ENCODE results near the gene LSM4. TPM values are rescaled to one million over a fixed set of nuclear protein-coding genes. Genes with fewer than 3 reads are reported as not detected.

The LSM4 gene
- total and polyA plus RNA-seq, 2 of the 13 experiments (the other 11 are each of a cell fraction or from before 2014, with no cell fraction given), result 65.8 to 166 TPM

GRCh38 chr19:18274781-18275356, 48.0 kb downstream of the LSM4 start (continued):
- TF ChIP-seq SKIL (CRISPR knock-in tag; IDR thresholded peaks at IDR 0.05; ENCODE audit: borderline replicate concordance), result no peak
- TF ChIP-seq NR1H2 (CRISPR knock-in tag; IDR thresholded peaks at IDR 0.05; ENCODE audit: borderline replicate concordance, low read depth), result no peak
- no peak for TF ChIP-seq FOXJ3 (CRISPR knock-in tag; IDR thresholded peaks at IDR 0.05; ENCODE audit: borderline replicate concordance)
- no peak for TF ChIP-seq NCOR1 (IDR thresholded peaks at IDR 0.05; ENCODE audit: borderline replicate concordance, low read length)
- peak; percentile 75; the same call in 1 of the 2 replicates for TF ChIP-seq TRAFD1 (CRISPR knock-in tag; IDR thresholded peaks at IDR 0.05; ENCODE audit: borderline replicate concordance)
- no peak for TF ChIP-seq MBD4 (IDR thresholded peaks at IDR 0.05; ENCODE audit: borderline replicate concordance, low read length)
- TF ChIP-seq HNF4A (CRISPR knock-in tag; IDR thresholded peaks at IDR 0.05), result peak; percentile 92
- no peak for TF ChIP-seq CBX2 (IDR thresholded peaks at IDR 0.05; ENCODE audit: low read depth, low read length)
- TF ChIP-seq CBX2 (CRISPR knock-in tag; IDR thresholded peaks at IDR 0.05; ENCODE audit: low read depth), result no peak
- TF ChIP-seq ZNF800 (CRISPR knock-in tag; IDR thresholded peaks at IDR 0.05), result peak; percentile 36; the same call in 1 of the 2 replicates
- TF ChIP-seq MNT (IDR thresholded peaks at IDR 0.05), result no peak
- TF ChIP-seq RBAK (CRISPR knock-in tag; IDR thresholded peaks at IDR 0.05), result no peak
- no peak for TF ChIP-seq FLYWCH1 (CRISPR knock-in tag; IDR thresholded peaks at IDR 0.05)
- no peak for TF ChIP-seq SCMH1 (CRISPR knock-in tag; IDR thresholded peaks at IDR 0.05; ENCODE audit: borderline replicate concordance)
- TF ChIP-seq TOE1 (CRISPR knock-in tag; IDR thresholded peaks at IDR 0.05), result no peak
- TF ChIP-seq RFX5 (IDR thresholded peaks at IDR 0.05; ENCODE audit: low read depth, low read length), result 0 out of 2 replicates have a peak, but pooled peaks have one; percentile 26
- peak; percentile 69; the same call in 1 of the 2 replicates for TF ChIP-seq ELF3 (CRISPR knock-in tag; IDR thresholded peaks at IDR 0.05)
- peak; percentile 84 for TF ChIP-seq PATZ1 (CRISPR knock-in tag; IDR thresholded peaks at IDR 0.05)
- TF ChIP-seq ZNF614 (CRISPR knock-in tag; IDR thresholded peaks at IDR 0.05; ENCODE audit: borderline replicate concordance), result peak; percentile 31; the same call in 1 of the 2 replicates
- no peak for TF ChIP-seq ZSCAN25 (CRISPR knock-in tag; IDR thresholded peaks at IDR 0.05)
- no peak for TF ChIP-seq ZNF160 (CRISPR knock-in tag; IDR thresholded peaks at IDR 0.05)
